ENCODE data around the gene LRRC8D. TPM values are rescaled to one million over a fixed set of nuclear protein-coding genes. Genes with fewer than 3 reads are reported as not detected.
A peak's percentile ranks its signal among the peaks of the same experiment; 100 is the strongest.

Gene LRRC8D
- total and polyA plus RNA-seq, 9 of the 15 experiments (the other 6 are each of a cell fraction or from before 2014, with no cell fraction given) = 3.4 to 53.9 (median 15.9) TPM

GRCh38 chr1:89900791-89901708 lies 80.2 kb downstream of the LRRC8D start (continued):
- TF ChIP-seq RERE (CRISPR knock-in tag; IDR thresholded peaks at IDR 0.05; ENCODE audit: borderline replicate concordance) = no peak
- TF ChIP-seq EP300 (IDR thresholded peaks at IDR 0.05; ENCODE audit: low read length) = peak; percentile 66; the same call in 1 of the 2 replicates
- TF ChIP-seq ZNF274 (IDR thresholded peaks at IDR 0.05; ENCODE audit: borderline replicate concordance, low read depth, low read length) = no peak
- no peak for TF ChIP-seq ETV1 (tag; conservative IDR thresholded peaks at IDR 0.05; ENCODE audit: low read depth)
- TF ChIP-seq ZNF121 (CRISPR knock-in tag; conservative IDR thresholded peaks at IDR 0.05) = no peak
- no peak for TF ChIP-seq ZNF57 (CRISPR knock-in tag; IDR thresholded peaks at IDR 0.05)
- peak; percentile 18 for TF ChIP-seq HMGN3 (IDR thresholded peaks at IDR 0.05; ENCODE audit: borderline replicate concordance, extremely low read depth, insufficient read length, low read depth, low read length)
- no peak for TF ChIP-seq THAP7 (CRISPR knock-in tag; IDR thresholded peaks at IDR 0.05)
- TF ChIP-seq THRB (CRISPR knock-in tag; conservative IDR thresholded peaks at IDR 0.05) = no peak
- no peak for TF ChIP-seq RB1 (IDR thresholded peaks at IDR 0.05; ENCODE audit: low read depth)
- no peak for TF ChIP-seq ZNF518B (CRISPR knock-in tag; IDR thresholded peaks at IDR 0.05)
- TF ChIP-seq ZNF785 (CRISPR knock-in tag; IDR thresholded peaks at IDR 0.05) = no peak
- TF ChIP-seq MEF2D (tag; conservative IDR thresholded peaks at IDR 0.05; ENCODE audit: low read depth) = no peak
- TF ChIP-seq TSC22D4 (tag; IDR thresholded peaks at IDR 0.05) = no peak
